ENCODE results near the gene NBPF3. TPM values are rescaled to one million over a fixed set of nuclear protein-coding genes. Genes with fewer than 3 reads are reported as not detected.

Gene NBPF3
- total RNA-seq, 1 experiment from 2014 or later = 21.4 TPM

GRCh38 chr1:21532992-21533534 lies 93.1 kb downstream of the NBPF3 start (continued):
- no peak for TF ChIP-seq ZNF512 (CRISPR knock-in tag; IDR thresholded peaks at IDR 0.05; ENCODE audit: borderline replicate concordance)
- TF ChIP-seq ZNF423 (CRISPR knock-in tag; IDR thresholded peaks at IDR 0.05) = no peak
- TF ChIP-seq ZNF317 (CRISPR knock-in tag; IDR thresholded peaks at IDR 0.05; ENCODE audit: borderline replicate concordance, low read depth) = no peak

- CTCF ChIA-PET = interaction anchor here (1.5 to 4.9 kb wide), 4 partner anchors 15 to 41 kb away, joined by 3 to 62 read pairs (median 7); partner anchors contain the start of gene ALPL
Observed at GRCh38 chr1:21534146-21534545, 94.2 kb downstream of the NBPF3 start.

More at GRCh38 chr1:21534146-21534545, 94.2 kb downstream of the NBPF3 start:
- ATAC-seq (no peak), DNase-seq (ENCODE audit: low spot score) (no peak)
- TF ChIP-seq ERG (CRISPR knock-in tag; IDR thresholded peaks at IDR 0.05) (no peak), ZNF219 (CRISPR knock-in tag; IDR thresholded peaks at IDR 0.05; ENCODE audit: borderline replicate concordance) (no peak), FOXJ3 (CRISPR knock-in tag; IDR thresholded peaks at IDR 0.05; ENCODE audit: borderline replicate concordance) (no peak), ETV6 (CRISPR knock-in tag; IDR thresholded peaks at IDR 0.05) (no peak)
- peaks cover 42% of the 10 kb centered on the region for H3K4me1 Mint-ChIP-seq
- H3K4me3 Mint-ChIP-seq = no peak overlapping the region
- H3K27me3 Mint-ChIP-seq (ENCODE audit: low read depth) = no peaks in the 10 kb centered on the region
- 0 out of 2 replicates have a peak, but pooled peaks cover 3% of the 10 kb centered on the region for H3K36me3 Mint-ChIP-seq
- H3K27ac Mint-ChIP-seq = peak overlapping the region; percentile 81
- POLR2A ChIA-PET = no interaction called here
- H3K9me3 Mint-ChIP-seq = no peaks in the 10 kb centered on the region

Other genes starting within 250 kb of the NBPF3 start
- gene ECE1, start 149.7 kb upstream of the NBPF3 start, total RNA-seq (2021) = 40.6 to 45.0 TPM (median 42.0 TPM) in 3 replicates
- gene ALPL, start 69.3 kb downstream of the NBPF3 start, total RNA-seq (2021) = 140 to 148 TPM (median 148 TPM) in 3 replicates
- 7.6 to 9.9 TPM (median 9.7 TPM) in 3 replicates for gene RAP1GAP, start 229.2 kb downstream of the NBPF3 start, total RNA-seq (2021)

Data from WTC11 (cell line).